IPS-20b (cell line): ENCODE data around the gene POLN.
"Not testable (repeated sequence)": the region's sequence is repeated elsewhere in the genome, so short reads cannot be mapped to it uniquely, and the experiment has no call there.

Experiments used
- H3K27ac ChIP-seq: one replicate; pipeline ENCODE4 v1.5.1; 2013; ENCODE audit warnings: low read length
- H3K27me3 ChIP-seq: 2 replicates; pipeline ENCODE4 v1.6.1; 2013; ENCODE audit warnings: mild to moderate bottlenecking, low read length, inconsistent platforms; ENCODE audit not compliant: insufficient read depth
- H3K36me3 ChIP-seq: 2 replicates; pipeline ENCODE4 v1.6.1; 2013; ENCODE audit warnings: low read depth, mild to moderate bottlenecking, inconsistent platforms, low read length, moderate library complexity; ENCODE audit not compliant: insufficient read depth
- H3K4me1 ChIP-seq: 2 replicates; pipeline ENCODE4 v1.6.1; 2013; ENCODE audit warnings: mild to moderate bottlenecking, control low read depth, inconsistent platforms, low read length, moderate library complexity; ENCODE audit not compliant: insufficient read depth
- H3K4me3 ChIP-seq: 2 replicates; pipeline ENCODE4 v1.5.1; 2013; ENCODE audit warnings: mild to moderate bottlenecking, low read length, inconsistent platforms
- H3K9ac ChIP-seq: 2 replicates; pipeline ENCODE4 v1.6.1; 2013; ENCODE audit warnings: low read depth, mild to moderate bottlenecking, inconsistent platforms, low read length, moderate library complexity
- H3K9me3 ChIP-seq: 2 replicates; pipeline ENCODE4 v1.6.1; 2013; ENCODE audit warnings: mild to moderate bottlenecking, low read depth, low read length, inconsistent platforms; ENCODE audit not compliant: insufficient read depth

The POLN gene

GRCh38 chr4:2161092-2161703 lies 80.7 kb downstream of the POLN start:
- not testable (repeated sequence) for H3K4me1 ChIP-seq, H3K4me3 ChIP-seq, H3K27me3 ChIP-seq, H3K36me3 ChIP-seq, H3K9ac ChIP-seq, H3K27ac ChIP-seq, H3K9me3 ChIP-seq

GRCh38 chr4:2159931-2160330 lies 82.0 kb downstream of the POLN start:
- no peaks in the 10 kb centered on the region for H3K9me3 ChIP-seq

GRCh38 chr4:2155246-2155645 lies 86.7 kb downstream of the POLN start:
- H3K36me3 ChIP-seq: no peaks in the 10 kb centered on the region
- no peak overlapping the region for H3K9ac ChIP-seq
- H3K27ac ChIP-seq: no peak overlapping the region
- peaks cover 8% of the 10 kb centered on the region; the same call in 1 of the 2 replicates for H3K27me3 ChIP-seq
- H3K4me1 ChIP-seq: no peaks in the 10 kb centered on the region
- H3K9me3 ChIP-seq: peaks cover 5% of the 10 kb centered on the region
- H3K4me3 ChIP-seq: no peak overlapping the region

More at GRCh38 chr4:2159931-2160330, 82.0 kb downstream of the POLN start:
- H3K4me3 ChIP-seq: no peak overlapping the region
- no peaks in the 10 kb centered on the region for H3K4me1 ChIP-seq
- H3K27ac ChIP-seq: no peak overlapping the region
- H3K9ac ChIP-seq: no peak overlapping the region
- H3K27me3 ChIP-seq: no peaks in the 10 kb centered on the region
- no peaks in the 10 kb centered on the region for H3K36me3 ChIP-seq

- H3K27me3 ChIP-seq: peaks cover 8% of the 10 kb centered on the region; the same call in 1 of the 2 replicates
- H3K9me3 ChIP-seq: peaks cover 5% of the 10 kb centered on the region
Measured at GRCh38 chr4:2154215-2154740, 87.6 kb downstream of the POLN start.

GRCh38 chr4:2151544-2151943 lies 90.4 kb downstream of the POLN start:
- Histone ChIP-seq H3K9ac (no peak overlapping the region), H3K27me3 (peaks cover 21% of the 10 kb centered on the region; the same call in 1 of the 2 replicates)

More at GRCh38 chr4:2154215-2154740, 87.6 kb downstream of the POLN start:
- no peaks in the 10 kb centered on the region for H3K4me1 ChIP-seq
- no peak overlapping the region for H3K27ac ChIP-seq
- H3K9ac ChIP-seq: no peak overlapping the region
- no peaks in the 10 kb centered on the region for H3K36me3 ChIP-seq
- H3K4me3 ChIP-seq: no peak overlapping the region

GRCh38 chr4:2150076-2150475 lies 91.8 kb downstream of the POLN start:
- Histone ChIP-seq H3K27ac (no peak overlapping the region), H3K27me3 (peaks cover 33% of the 10 kb centered on the region), H3K9me3 (peaks cover 5% of the 10 kb centered on the region), H3K4me1 (no peaks in the 10 kb centered on the region), H3K36me3 (no peaks in the 10 kb centered on the region), H3K4me3 (no peak overlapping the region), H3K9ac (no peak overlapping the region)

More at GRCh38 chr4:2151544-2151943, 90.4 kb downstream of the POLN start:
- Histone ChIP-seq H3K9me3 (peaks cover 5% of the 10 kb centered on the region), H3K36me3 (no peaks in the 10 kb centered on the region), H3K4me3 (no peak overlapping the region), H3K27ac (no peak overlapping the region), H3K4me1 (no peaks in the 10 kb centered on the region)

- Histone ChIP-seq H3K4me3 (no peak overlapping the region), H3K9ac (no peak overlapping the region), H3K4me1 (peaks cover 2% of the 10 kb centered on the region; the same call in 1 of the 2 replicates), H3K9me3 (no peaks in the 10 kb centered on the region), H3K36me3 (no peaks in the 10 kb centered on the region), H3K27ac (no peak overlapping the region), H3K27me3 (peaks cover 95% of the 10 kb centered on the region)
Measured at GRCh38 chr4:2142630-2143427, 99.1 kb downstream of the POLN start.

- H3K27ac ChIP-seq: no peak overlapping the region
- no peaks in the 10 kb centered on the region for H3K9me3 ChIP-seq
- no peak overlapping the region for H3K9ac ChIP-seq
- peaks cover 2% of the 10 kb centered on the region; the same call in 1 of the 2 replicates for H3K4me1 ChIP-seq
- peaks cover 97% of the 10 kb centered on the region for H3K27me3 ChIP-seq
- no peaks in the 10 kb centered on the region for H3K36me3 ChIP-seq
- H3K4me3 ChIP-seq: no peak overlapping the region
Measured at GRCh38 chr4:2141762-2142451, 100.0 kb downstream of the POLN start.

- Histone ChIP-seq H3K27me3 (peaks cover 97% of the 10 kb centered on the region), H3K4me3 (no peak overlapping the region), H3K36me3 (no peaks in the 10 kb centered on the region), H3K9me3 (no peaks in the 10 kb centered on the region), H3K9ac (no peak overlapping the region), H3K4me1 (peaks cover 2% of the 10 kb centered on the region; the same call in 1 of the 2 replicates), H3K27ac (no peak overlapping the region)
Measured at GRCh38 chr4:2141022-2141761, 100.7 kb downstream of the POLN start.

GRCh38 chr4:2138846-2139500 lies 102.9 kb downstream of the POLN start:
- Histone ChIP-seq H3K9me3 (no peaks in the 10 kb centered on the region), H3K27me3 (peaks cover 97% of the 10 kb centered on the region), H3K4me1 (peaks cover 2% of the 10 kb centered on the region; the same call in 1 of the 2 replicates), H3K4me3 (no peak overlapping the region), H3K9ac (no peak overlapping the region), H3K27ac (no peak overlapping the region), H3K36me3 (no peaks in the 10 kb centered on the region)
